NCI-H82 treated with DMSO at 0.1 percent for 48 hours (cell line): Measurements from ENCODE around the gene ADNP2.

Source experiments
- DNase-seq: peaks from one replicate; lab custom pipeline; 2025; ENCODE audit not compliant: unreplicated experiment; lab: John Stamatoyannopoulos, UW

ADNP2 gene

DNA sequence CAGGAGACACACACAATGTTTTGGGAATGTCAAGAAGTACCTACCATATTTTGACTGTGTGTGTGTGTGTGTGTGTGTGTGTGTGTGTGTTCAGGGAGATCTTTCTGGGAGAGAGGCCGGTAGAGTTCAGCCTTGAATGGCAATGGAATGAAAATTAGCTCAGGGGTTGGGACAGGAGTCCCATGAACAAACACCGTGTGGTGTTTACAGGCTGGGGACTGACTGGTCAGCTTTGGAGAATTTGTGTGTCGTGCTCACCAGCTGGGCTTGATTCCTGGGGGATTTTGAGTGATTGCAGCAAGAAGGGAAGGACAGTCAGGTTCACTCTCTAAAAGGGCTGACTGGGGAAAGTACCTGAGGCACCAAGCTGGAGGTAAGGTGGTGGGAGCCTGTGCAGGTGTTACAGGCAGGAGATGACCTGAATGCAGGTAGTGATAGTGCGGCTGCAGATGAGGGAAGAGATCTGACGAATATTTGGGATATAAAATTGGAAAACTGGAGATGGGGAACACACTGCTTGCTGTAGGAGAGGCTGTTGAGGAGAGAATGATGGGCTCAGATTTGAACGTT, 2.5 kb upstream of the ADNP2 start:
- DNase-seq, result no peak

DNA sequence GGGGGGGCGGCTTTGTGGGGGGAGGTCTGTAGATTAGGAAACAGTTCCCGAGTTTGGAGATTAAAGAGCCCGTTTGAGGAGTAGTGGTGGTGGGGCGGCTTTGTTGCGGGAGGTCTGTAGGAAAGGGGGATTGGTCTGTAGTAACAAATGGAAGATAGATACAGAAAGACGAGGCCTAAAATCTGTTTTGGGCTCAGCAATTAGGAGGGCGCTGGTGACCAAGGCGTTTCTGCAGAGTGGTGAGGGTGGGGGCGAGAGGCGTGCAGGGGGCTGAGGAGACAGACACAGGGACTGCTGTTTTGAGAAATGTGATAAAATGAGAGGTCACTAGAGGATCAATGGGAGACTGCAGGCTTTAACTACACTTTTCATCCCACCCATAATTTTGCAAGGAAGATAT, 1.6 kb upstream of the ADNP2 start:
- no peak for DNase-seq

GRCh38 chr18:80108121-80108536, 933 bp upstream of the ADNP2 start:
- DNase-seq, result no peak

GRCh38 chr18:80109676-80110078, 615 bp downstream of the ADNP2 start:
- DNase-seq, result no peak

DNA sequence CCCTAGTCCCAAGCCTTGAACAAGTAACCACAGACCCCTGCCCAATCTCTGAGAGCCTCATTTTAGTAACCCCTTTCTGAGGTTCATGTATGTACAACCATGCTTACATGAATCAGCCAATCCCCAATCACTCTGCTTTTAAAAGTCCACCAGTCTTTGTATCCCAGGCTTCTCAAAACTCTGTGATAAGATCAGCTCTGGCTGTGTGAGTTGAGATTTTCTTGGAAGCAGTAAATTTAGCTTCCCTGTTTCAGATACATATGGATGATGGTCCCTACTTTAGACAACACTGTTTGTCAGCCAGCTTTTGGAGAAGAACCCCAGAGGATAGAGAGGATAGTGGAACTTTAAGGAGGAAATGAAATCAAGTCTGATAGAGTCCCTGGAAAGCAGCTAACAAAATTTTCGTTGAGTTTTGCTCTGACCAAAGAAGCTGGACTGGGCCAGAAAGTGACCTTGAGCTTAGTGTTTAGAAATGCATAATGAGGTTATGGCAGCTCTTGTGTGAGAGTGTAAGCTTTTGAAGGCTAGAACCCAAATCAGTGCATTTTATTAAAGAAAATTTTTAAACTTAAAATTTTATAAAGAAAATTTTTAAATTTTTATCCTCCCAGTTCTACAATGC, 3.7 kb downstream of the ADNP2 start:
- DNase-seq, result no peak

GRCh38 chr18:80115035-80115434, 6.0 kb downstream of the ADNP2 start:
- DNase-seq, result no peak

DNA sequence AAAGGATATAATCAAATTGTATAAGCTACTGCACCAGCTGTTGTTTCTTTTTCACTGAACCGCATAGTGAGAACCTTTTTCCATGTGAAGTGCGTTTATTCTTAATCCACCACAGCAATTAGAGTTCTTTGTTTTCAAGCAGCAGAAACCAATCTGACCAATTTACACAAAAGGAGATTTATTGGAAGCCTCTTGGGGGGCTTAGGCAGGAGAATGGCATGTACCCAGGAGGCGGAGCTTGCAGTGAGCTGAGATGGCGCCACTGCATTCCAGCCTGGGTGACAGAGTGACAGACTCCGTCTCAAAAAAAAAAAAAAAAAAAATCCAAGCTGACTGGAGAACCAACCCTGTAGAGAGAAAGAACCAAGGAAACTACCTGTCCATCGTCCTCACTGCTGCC, 10.0 kb downstream of the ADNP2 start:
- DNase-seq, result no peak

GRCh38 chr18:80120932-80121331, 11.9 kb downstream of the ADNP2 start:
- no peak for DNase-seq

DNA sequence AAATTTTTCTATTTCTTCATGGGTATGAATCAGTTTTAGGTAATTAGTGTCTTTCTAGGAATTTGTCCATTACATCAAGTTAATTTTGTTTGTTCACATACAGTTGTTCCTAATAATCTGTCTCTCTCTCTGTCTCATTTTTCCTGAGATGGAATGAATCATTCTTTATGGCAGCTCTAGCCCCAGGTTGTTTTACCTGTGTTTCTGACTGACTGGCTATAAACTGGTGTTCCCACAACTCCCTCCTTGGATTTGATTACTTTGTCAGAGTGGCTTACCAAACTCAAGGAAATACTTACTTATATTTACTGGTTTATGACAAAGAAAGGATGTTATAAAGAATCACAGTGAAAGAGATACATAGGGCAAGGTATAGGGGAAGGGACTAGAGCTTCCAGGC, 15.1 kb downstream of the ADNP2 start:
- DNase-seq, result no peak

GRCh38 chr18:80126797-80127196, 17.7 kb downstream of the ADNP2 start:
- DNase-seq, result no peak

DNA sequence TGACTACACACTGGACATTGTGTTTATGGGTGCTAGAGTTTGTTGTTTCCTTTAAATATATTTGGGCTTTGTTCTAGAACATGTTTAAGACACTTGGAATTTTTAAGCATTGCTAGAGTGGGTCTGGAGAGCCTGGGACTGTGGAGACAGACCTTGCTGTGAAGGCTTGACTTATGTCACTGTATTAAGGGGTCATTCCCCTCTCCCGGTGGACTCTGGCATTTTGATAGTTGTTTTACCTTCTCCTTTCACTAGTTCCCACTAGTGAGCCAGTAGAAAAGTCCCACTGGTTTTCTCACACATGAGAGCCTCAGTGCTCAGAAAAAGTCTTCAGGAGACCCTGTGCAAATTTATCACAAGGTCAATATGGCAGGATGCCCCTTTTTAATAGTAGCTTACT, 18.6 kb downstream of the ADNP2 start:
- no peak for DNase-seq

DNA sequence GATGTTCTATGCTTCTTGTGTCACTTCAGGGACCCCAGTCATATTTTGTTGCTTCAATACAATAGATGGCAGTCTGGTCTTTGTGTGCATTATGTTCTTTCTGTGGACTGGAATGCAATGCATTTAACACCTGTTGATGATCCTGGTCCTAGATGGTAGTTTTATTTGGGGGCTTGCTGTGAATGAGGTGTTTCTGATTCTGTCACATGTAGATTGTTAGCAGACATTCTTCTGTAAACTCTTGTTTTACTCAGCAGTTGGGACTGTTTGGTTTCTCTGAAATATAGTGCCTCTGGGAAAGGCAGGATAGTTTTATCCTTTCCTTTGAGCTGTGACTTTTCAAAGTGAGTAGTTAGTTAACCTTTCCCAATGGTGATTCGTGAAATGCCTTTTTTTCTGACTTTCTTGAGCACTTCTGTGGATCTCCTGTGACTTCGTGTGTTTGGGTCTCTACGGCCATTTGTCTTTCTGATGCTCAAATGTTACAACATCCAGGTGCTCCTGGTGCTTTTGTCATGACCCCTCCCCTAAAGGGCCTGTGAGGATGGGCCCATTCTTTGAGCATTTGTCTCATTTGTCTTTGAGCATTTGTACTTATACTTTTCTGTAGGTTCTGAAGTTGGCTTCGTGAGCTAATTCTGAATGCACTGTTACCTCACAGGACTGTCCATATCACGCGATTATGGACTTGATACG, 20.8 kb downstream of the ADNP2 start:
- no peak for DNase-seq

DNA sequence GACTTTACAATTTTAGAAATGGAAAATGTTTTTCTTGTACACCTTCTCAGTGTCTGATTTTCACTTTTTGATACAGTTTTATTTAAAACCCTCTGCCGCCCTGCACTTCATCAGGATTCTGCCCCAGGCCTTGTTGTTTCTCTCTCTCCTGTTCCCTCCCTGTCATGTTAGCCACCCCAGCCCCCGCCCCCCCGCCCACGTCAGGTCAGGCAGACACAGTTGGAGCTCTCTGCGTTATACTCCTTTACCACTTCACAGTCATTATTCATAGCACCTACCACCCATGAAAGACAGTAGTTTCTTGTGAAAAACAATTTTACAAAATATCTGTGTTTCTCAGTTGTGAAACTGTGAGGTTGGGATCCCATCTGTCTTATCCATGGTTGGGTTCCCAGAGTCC, 21.5 kb downstream of the ADNP2 start:
- DNase-seq, result no peak

GRCh38 chr18:80132180-80132812, 23.2 kb downstream of the ADNP2 start:
- no peak for DNase-seq

GRCh38 chr18:80133124-80133523, 24.1 kb downstream of the ADNP2 start:
- no peak for DNase-seq

DNA sequence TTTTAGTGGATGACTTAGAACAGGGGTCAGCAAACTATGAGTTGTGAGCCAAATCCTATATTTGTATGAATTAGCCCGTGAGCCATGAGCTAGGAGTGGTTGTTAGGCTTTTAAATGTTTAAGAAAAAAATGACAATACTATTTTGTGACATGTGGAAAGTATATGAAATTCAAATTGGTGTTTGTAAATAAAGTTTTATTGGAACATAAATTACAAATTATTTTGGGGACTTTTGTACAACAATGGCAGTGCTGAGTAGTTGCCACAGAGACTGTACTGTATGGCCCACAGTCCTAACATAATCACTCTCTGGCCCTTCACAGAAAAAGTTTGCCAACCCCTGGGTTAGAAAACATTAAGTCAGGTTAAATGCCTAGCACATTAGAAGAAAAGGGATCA, 26.1 kb downstream of the ADNP2 start:
- no peak for DNase-seq

- DNase-seq, result no peak
Observed at GRCh38 chr18:80136679-80137078, 27.6 kb downstream of the ADNP2 start.

DNA sequence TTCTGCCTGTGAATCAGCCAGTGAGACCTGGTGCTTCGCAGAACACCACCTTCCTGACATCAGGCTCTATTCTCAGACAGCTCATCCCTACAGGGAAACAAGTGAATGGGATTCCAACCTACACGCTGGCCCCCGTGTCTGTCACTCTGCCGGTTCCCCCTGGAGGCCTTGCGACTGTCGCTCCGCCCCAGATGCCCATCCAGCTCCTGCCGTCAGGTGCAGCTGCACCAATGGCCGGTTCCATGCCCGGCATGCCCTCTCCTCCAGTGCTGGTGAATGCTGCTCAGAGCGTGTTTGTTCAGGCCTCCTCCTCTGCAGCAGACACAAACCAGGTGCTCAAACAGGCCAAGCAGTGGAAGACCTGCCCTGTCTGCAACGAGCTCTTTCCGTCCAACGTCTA, 28.1 kb downstream of the ADNP2 start:
- DNase-seq, result no peak

- no peak for DNase-seq
Observed at GRCh38 chr18:80137976-80138375, 28.9 kb downstream of the ADNP2 start.

GRCh38 chr18:80140455-80140985, 31.5 kb downstream of the ADNP2 start:
- no peak for DNase-seq

DNA sequence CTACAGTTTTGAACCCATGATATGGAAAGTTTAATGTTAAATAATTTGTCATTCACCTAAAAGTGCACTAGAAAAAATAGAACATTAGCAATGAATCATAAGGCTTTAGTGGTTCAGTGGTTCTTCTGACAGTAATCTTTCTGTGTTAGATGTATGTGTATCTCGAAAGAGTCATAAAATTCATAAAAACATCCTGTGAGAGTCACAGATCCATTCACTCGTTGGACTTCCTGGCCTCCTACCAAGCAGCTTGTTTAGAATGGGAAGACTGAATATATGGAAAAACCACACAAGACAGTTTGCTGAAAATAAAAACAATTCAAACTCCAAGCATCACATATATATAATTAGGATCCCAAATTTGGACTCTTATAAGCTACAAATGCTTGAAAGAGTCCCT, 34.8 kb downstream of the ADNP2 start:
- DNase-seq, result no peak

GRCh38 chr18:80145196-80145804, 36.2 kb downstream of the ADNP2 start:
- no peak for DNase-seq
